ENCODE measurements around the gene CDKN1B. TPM values are rescaled to one million over a fixed set of nuclear protein-coding genes. Genes with fewer than 3 reads are reported as not detected.
A peak's percentile ranks its signal among the peaks of the same experiment; 100 is the strongest.

The CDKN1B gene
- 39.8 TPM for polyA plus RNA-seq (2013, experiment 1 of 2)
- 35.8 TPM for polyA plus RNA-seq (2013, experiment 2 of 2)

DNA sequence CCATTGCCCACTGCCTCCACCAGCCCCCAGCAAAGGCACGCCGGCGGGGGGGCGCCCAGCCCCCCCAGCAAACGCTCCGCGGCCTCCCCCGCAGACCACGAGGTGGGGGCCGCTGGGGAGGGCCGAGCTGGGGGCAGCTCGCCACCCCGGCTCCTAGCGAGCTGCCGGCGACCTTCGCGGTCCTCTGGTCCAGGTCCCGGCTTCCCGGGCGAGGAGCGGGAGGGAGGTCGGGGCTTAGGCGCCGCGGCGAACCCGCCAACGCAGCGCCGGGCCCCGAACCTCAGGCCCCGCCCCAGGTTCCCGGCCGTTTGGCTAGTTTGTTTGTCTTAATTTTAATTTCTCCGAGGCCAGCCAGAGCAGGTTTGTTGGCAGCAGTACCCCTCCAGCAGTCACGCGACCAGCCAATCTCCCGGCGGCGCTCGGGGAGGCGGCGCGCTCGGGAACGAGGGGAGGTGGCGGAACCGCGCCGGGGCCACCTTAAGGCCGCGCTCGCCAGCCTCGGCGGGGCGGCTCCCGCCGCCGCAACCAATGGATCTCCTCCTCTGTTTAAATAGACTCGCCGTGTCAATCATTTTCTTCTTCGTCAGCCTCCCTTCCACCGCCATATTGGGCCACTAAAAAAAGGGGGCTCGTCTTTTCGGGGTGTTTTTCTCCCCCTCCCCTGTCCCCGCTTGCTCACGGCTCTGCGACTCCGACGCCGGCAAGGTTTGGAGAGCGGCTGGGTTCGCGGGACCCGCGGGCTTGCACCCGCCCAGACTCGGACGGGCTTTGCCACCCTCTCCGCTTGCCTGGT lies at the start of gene CDKN1B:
CDKN1B (plus strand) TSS at position 576 of the 793 bp plus-strand sequence. CDS start 472 bp downstream, outside the sequence.
- Histone ChIP-seq H3K27ac (ENCODE audit: low read depth, low read length, severe bottlenecking) (peak within 1 kb of the TSS; percentile 85), H3K36me3 (ENCODE audit: control insufficient read depth, insufficient read depth, low read length) (peaks cover 30% of the 10 kb centered on the region), H3K9me3 (ENCODE audit: control insufficient read depth, low read length) (no peaks in the 10 kb centered on the region), H3K4me1 (ENCODE audit: control insufficient read depth, insufficient read depth, low read length, poor library complexity, severe bottlenecking) (peaks cover 34% of the 10 kb centered on the region), H3K4me3 (ENCODE audit: extremely low read depth, insufficient read depth, low read length, poor library complexity, severe bottlenecking) (peak within 1 kb of the TSS; percentile 95)
- WGBS, 2 experiments (ENCODE audit: insufficient coverage in 2 of 2): 0 to 1% methylated on average over 59 to 60 of the region's 81 CpGs

DNA sequence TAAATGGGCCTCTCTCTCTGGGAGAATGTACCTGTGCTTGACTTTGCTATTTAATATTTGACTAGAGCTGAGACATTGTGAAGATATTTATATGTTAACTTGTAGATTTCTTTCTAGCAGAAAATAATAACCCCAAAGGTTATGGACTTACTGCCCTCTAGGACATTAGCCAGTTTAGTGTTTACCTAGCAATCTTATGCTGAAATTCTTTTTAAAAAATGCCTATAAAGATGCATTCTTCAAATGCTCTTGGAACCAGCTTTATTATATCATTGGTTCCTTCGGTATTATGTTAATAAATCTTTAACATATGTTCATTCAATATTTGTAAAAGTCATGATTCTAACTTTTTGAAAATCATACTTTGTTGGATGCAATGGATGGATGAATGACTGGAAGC lies 49.2 kb upstream of the CDKN1B start:
- H3K4me1 ChIP-seq (ENCODE audit: control insufficient read depth, insufficient read depth, low read length, poor library complexity, severe bottlenecking): peaks cover 15% of the 10 kb centered on the region
- H3K27ac ChIP-seq (ENCODE audit: low read depth, low read length, severe bottlenecking): no peak overlapping the region
- H3K4me3 ChIP-seq (ENCODE audit: extremely low read depth, insufficient read depth, low read length, poor library complexity, severe bottlenecking): no peak overlapping the region
- H3K9me3 ChIP-seq (ENCODE audit: control insufficient read depth, low read length): no peaks in the 10 kb centered on the region
- WGBS, 2 experiments (ENCODE audit: insufficient coverage in 2 of 2): no CpG with 5 or more reads among the region's 1 CpG
- H3K36me3 ChIP-seq (ENCODE audit: control insufficient read depth, insufficient read depth, low read length): peaks cover 5% of the 10 kb centered on the region

DNA sequence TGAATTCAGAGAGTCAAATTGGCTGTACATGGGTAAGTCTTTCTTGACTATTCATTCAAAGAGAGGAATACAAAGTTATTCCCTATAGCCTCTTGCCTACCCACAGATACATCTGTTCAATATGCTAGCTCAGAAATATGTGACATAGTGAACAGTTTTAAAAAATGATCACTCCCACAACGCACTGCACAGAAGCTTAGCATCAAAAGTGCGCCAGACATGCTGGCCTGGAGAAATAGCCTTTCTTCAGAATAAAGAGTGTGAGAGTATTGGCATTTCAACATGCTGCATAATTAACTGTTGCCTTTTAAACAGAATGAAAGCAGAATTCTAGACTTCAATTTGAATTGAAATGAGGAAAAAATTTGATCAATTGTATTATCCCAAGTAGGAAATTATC lies 48.1 kb upstream of the CDKN1B start:
- Histone ChIP-seq H3K27ac (ENCODE audit: low read depth, low read length, severe bottlenecking) (no peak overlapping the region), H3K36me3 (ENCODE audit: control insufficient read depth, insufficient read depth, low read length) (no peaks in the 10 kb centered on the region), H3K4me1 (ENCODE audit: control insufficient read depth, insufficient read depth, low read length, poor library complexity, severe bottlenecking) (peaks cover 21% of the 10 kb centered on the region), H3K9me3 (ENCODE audit: control insufficient read depth, low read length) (no peaks in the 10 kb centered on the region), H3K4me3 (ENCODE audit: extremely low read depth, insufficient read depth, low read length, poor library complexity, severe bottlenecking) (no peak overlapping the region)
- 85 to 100% methylated on average over 2 of the region's 2 CpGs for WGBS, 2 experiments (ENCODE audit: insufficient coverage in 2 of 2)

- H3K4me3 ChIP-seq (ENCODE audit: extremely low read depth, insufficient read depth, low read length, poor library complexity, severe bottlenecking): no peak overlapping the region
- H3K36me3 ChIP-seq (ENCODE audit: control insufficient read depth, insufficient read depth, low read length): no peaks in the 10 kb centered on the region
- peaks cover 21% of the 10 kb centered on the region for H3K4me1 ChIP-seq (ENCODE audit: control insufficient read depth, insufficient read depth, low read length, poor library complexity, severe bottlenecking)
- 87 to 90% methylated on average over 3 of the region's 8 CpGs for WGBS, 2 experiments (ENCODE audit: insufficient coverage in 2 of 2)
- H3K27ac ChIP-seq (ENCODE audit: low read depth, low read length, severe bottlenecking): no peak overlapping the region
- no peaks in the 10 kb centered on the region for H3K9me3 ChIP-seq (ENCODE audit: control insufficient read depth, low read length)
Measured at GRCh38 chr12:12671850-12672660, 45.1 kb upstream of the CDKN1B start.

DNA sequence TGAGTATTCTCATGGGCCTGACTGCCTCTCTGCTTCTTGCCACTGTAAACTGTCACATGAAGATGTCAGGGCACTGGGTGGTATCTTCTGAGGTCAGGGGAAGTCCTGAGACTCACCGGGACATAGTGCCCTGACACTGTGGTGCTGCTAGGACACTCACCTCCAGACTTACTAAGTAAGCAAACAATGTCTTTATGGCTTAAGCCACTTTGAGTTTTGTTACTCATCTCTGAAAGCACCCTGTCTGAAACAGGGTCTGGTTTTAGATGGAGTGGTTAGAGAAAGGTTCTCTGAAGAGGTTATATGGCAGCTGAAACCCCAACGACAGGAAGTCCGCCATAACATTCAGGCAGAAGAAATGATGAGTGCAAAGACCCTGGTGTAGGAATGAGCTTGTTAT lies 43.9 kb upstream of the CDKN1B start:
- Histone ChIP-seq H3K9me3 (ENCODE audit: control insufficient read depth, low read length) (no peaks in the 10 kb centered on the region), H3K4me1 (ENCODE audit: control insufficient read depth, insufficient read depth, low read length, poor library complexity, severe bottlenecking) (peaks cover 21% of the 10 kb centered on the region), H3K36me3 (ENCODE audit: control insufficient read depth, insufficient read depth, low read length) (no peaks in the 10 kb centered on the region), H3K4me3 (ENCODE audit: extremely low read depth, insufficient read depth, low read length, poor library complexity, severe bottlenecking) (no peak overlapping the region), H3K27ac (ENCODE audit: low read depth, low read length, severe bottlenecking) (no peak overlapping the region)
- WGBS, 2 experiments (ENCODE audit: insufficient coverage in 2 of 2): 95 to 97% methylated on average over 2 to 3 of the region's 3 CpGs

DNA sequence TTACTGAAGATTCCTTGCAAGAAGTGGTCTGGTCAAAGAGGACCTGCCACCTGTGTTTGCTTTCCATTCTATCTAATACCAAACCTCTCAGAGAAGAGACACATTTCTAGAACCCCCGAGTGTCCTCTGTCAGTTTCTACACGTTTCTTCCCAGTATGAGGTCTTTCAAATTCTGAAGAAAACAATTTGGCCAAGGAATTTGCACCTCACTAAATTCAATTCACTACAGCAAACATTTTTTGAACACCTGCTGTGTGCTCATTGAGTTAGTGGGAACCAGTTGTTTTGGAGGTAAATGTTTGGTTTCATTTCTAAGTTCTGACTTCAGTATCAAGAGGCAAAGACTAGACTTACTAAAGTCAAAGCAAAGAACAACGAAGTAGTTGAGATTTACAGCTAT lies 40.6 kb upstream of the CDKN1B start:
- no peaks in the 10 kb centered on the region for H3K9me3 ChIP-seq (ENCODE audit: control insufficient read depth, low read length)
- H3K4me3 ChIP-seq (ENCODE audit: extremely low read depth, insufficient read depth, low read length, poor library complexity, severe bottlenecking): no peak overlapping the region
- H3K4me1 ChIP-seq (ENCODE audit: control insufficient read depth, insufficient read depth, low read length, poor library complexity, severe bottlenecking): peaks cover 18% of the 10 kb centered on the region
- no peaks in the 10 kb centered on the region for H3K36me3 ChIP-seq (ENCODE audit: control insufficient read depth, insufficient read depth, low read length)
- no peak overlapping the region for H3K27ac ChIP-seq (ENCODE audit: low read depth, low read length, severe bottlenecking)
- 8 to 21% methylated on average over 2 of the region's 3 CpGs for WGBS, 2 experiments (ENCODE audit: insufficient coverage in 2 of 2)

- 89 to 95% methylated on average over 2 to 3 of the region's 5 CpGs for WGBS, 2 experiments (ENCODE audit: insufficient coverage in 2 of 2)
- no peak overlapping the region for H3K4me3 ChIP-seq (ENCODE audit: extremely low read depth, insufficient read depth, low read length, poor library complexity, severe bottlenecking)
Measured at GRCh38 chr12:12681061-12681765, 36.0 kb upstream of the CDKN1B start.

GRCh38 chr12:12682284-12682683 lies 34.9 kb upstream of the CDKN1B start:
- peaks cover 12% of the 10 kb centered on the region for H3K4me1 ChIP-seq (ENCODE audit: control insufficient read depth, insufficient read depth, low read length, poor library complexity, severe bottlenecking)
- no peaks in the 10 kb centered on the region for H3K9me3 ChIP-seq (ENCODE audit: control insufficient read depth, low read length)
- no peak overlapping the region for H3K4me3 ChIP-seq (ENCODE audit: extremely low read depth, insufficient read depth, low read length, poor library complexity, severe bottlenecking)
- H3K36me3 ChIP-seq (ENCODE audit: control insufficient read depth, insufficient read depth, low read length): no peaks in the 10 kb centered on the region
- H3K27ac ChIP-seq (ENCODE audit: low read depth, low read length, severe bottlenecking): no peak overlapping the region

More at GRCh38 chr12:12681061-12681765, 36.0 kb upstream of the CDKN1B start:
- Histone ChIP-seq H3K36me3 (ENCODE audit: control insufficient read depth, insufficient read depth, low read length) (no peaks in the 10 kb centered on the region), H3K4me1 (ENCODE audit: control insufficient read depth, insufficient read depth, low read length, poor library complexity, severe bottlenecking) (peaks cover 12% of the 10 kb centered on the region), H3K27ac (ENCODE audit: low read depth, low read length, severe bottlenecking) (no peak overlapping the region), H3K9me3 (ENCODE audit: control insufficient read depth, low read length) (no peaks in the 10 kb centered on the region)

DNA sequence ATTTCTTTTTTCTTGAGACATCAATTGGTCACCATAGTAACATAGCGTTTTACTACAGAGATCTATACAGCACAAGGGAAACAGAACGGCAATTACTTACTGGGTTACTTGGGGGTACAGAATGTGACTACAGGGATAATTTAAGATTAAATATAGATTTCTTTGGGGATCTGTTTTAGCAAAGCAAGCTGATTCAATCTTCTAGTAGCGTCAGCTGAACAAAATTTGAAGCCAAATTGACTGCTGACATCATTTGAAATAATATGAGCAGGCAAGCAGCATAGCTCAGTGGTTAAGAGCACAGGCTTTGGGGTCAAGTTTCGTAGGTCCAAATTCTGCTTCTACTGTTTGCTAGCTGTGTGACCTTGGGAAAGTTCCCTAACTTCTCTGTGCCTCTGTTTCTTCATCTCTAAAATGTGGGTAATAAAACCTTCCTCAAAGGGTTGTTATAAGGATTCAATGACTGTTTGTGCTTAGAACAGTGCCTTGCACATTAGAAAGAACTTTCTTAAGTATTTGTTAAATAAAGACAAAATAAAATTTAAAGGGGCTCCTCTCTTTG lies 34.0 kb upstream of the CDKN1B start:
- H3K9me3 ChIP-seq (ENCODE audit: control insufficient read depth, low read length): no peaks in the 10 kb centered on the region
- WGBS, 2 experiments (ENCODE audit: insufficient coverage in 2 of 2): 92 to 100% methylated on average over 1 to 2 of the region's 4 CpGs
- H3K27ac ChIP-seq (ENCODE audit: low read depth, low read length, severe bottlenecking): no peak overlapping the region
- H3K4me3 ChIP-seq (ENCODE audit: extremely low read depth, insufficient read depth, low read length, poor library complexity, severe bottlenecking): peak overlapping the region; percentile 57
- no peaks in the 10 kb centered on the region for H3K36me3 ChIP-seq (ENCODE audit: control insufficient read depth, insufficient read depth, low read length)
- H3K4me1 ChIP-seq (ENCODE audit: control insufficient read depth, insufficient read depth, low read length, poor library complexity, severe bottlenecking): peaks cover 12% of the 10 kb centered on the region

GRCh38 chr12:12683725-12684124 lies 33.4 kb upstream of the CDKN1B start:
- H3K36me3 ChIP-seq (ENCODE audit: control insufficient read depth, insufficient read depth, low read length): no peaks in the 10 kb centered on the region
- H3K9me3 ChIP-seq (ENCODE audit: control insufficient read depth, low read length): no peaks in the 10 kb centered on the region
- 57 to 72% methylated on average over 1 to 2 of the region's 3 CpGs for WGBS, 2 experiments (ENCODE audit: insufficient coverage in 2 of 2)
- H3K27ac ChIP-seq (ENCODE audit: low read depth, low read length, severe bottlenecking): peak overlapping the region; percentile 87
- peak overlapping the region; percentile 57 for H3K4me3 ChIP-seq (ENCODE audit: extremely low read depth, insufficient read depth, low read length, poor library complexity, severe bottlenecking)
- peaks cover 12% of the 10 kb centered on the region for H3K4me1 ChIP-seq (ENCODE audit: control insufficient read depth, insufficient read depth, low read length, poor library complexity, severe bottlenecking)
